KBM-7 (cell line): Measurements from ENCODE around the gene CPNE7.

ENCODE experiments used
- DNase-seq: peaks from one replicate; pipeline ENCODE4 v3.0.0-alpha.2; 2015
- in situ Hi-C: fragments of 300-500 bp; cut with MboI; formaldehyde crosslinking; loops from 2 replicates; pipeline ENCODE4 v1.14.3; 2020; ENCODE audit warnings: low sequenced_read_pairs, low pct_unique_long_range_greater_than_20kb, mixed read lengths

Gene CPNE7

GRCh38 chr16:89638455-89638854 lies 62.9 kb downstream of the CPNE7 start:
- in situ Hi-C loops, result no loop called here
- DNase-seq, result no peak

GRCh38 chr16:89639385-89639784 lies 63.8 kb downstream of the CPNE7 start:
- DNase-seq, result no peak
- in situ Hi-C loops, result no loop called here

- in situ Hi-C loops, result no loop called here
- no peak for DNase-seq
Measured at GRCh38 chr16:89641458-89642119, 66.0 kb downstream of the CPNE7 start.

- no peak for DNase-seq
- in situ Hi-C loops, result no loop called here
Measured at GRCh38 chr16:89642574-89642973, 67.0 kb downstream of the CPNE7 start.

GRCh38 chr16:89643769-89644300 lies 68.3 kb downstream of the CPNE7 start:
- in situ Hi-C loops, result no loop called here

GRCh38 chr16:89645122-89645521 lies 69.6 kb downstream of the CPNE7 start:
- DNase-seq, result no peak
- in situ Hi-C loops, result no loop called here

More at GRCh38 chr16:89643769-89644300, 68.3 kb downstream of the CPNE7 start:
- DNase-seq, result no peak

- in situ Hi-C loops, result no loop called here
- no peak for DNase-seq
Measured at GRCh38 chr16:89646270-89646669, 70.7 kb downstream of the CPNE7 start.
